HG02798 (cell line): ENCODE measurements around the gene TUSC7.

ENCODE experiments used
- ATAC-seq: cut with Tn5 transposase; IDR thresholded peaks from one replicate; pipeline ENCODE4 v1.9.1; 2021; ENCODE audit warnings: mild to moderate bottlenecking; ENCODE audit not compliant: unreplicated experiment, poor library complexity

TUSC7 gene

GRCh38 chr3:116709479-116709878, at the start of gene TUSC7:
TUSC7 (plus strand) TSS chr3:116709779.
- no peak for ATAC-seq

- no peak for ATAC-seq
Observed at GRCh38 chr3:116661196-116661595, 48.4 kb upstream of the TUSC7 start.

- no peak for ATAC-seq
Observed at GRCh38 chr3:116663161-116664110, 46.1 kb upstream of the TUSC7 start.

- no peak for ATAC-seq
Observed at GRCh38 chr3:116667324-116667723, 42.3 kb upstream of the TUSC7 start.

- no peak for ATAC-seq
Observed at GRCh38 chr3:116667791-116668190, 41.8 kb upstream of the TUSC7 start.

- no peak for ATAC-seq
Observed at GRCh38 chr3:116669576-116669975, 40.0 kb upstream of the TUSC7 start.

- no peak for ATAC-seq
Observed at GRCh38 chr3:116671151-116671550, 38.4 kb upstream of the TUSC7 start.

GRCh38 chr3:116678853-116679252, 30.7 kb upstream of the TUSC7 start:
- no peak for ATAC-seq

GRCh38 chr3:116691041-116691440, 18.5 kb upstream of the TUSC7 start:
- ATAC-seq: no peak

- no peak for ATAC-seq
Observed at GRCh38 chr3:116701070-116701469, 8.5 kb upstream of the TUSC7 start.

GRCh38 chr3:116702334-116702733, 7.2 kb upstream of the TUSC7 start:
- ATAC-seq: no peak

GRCh38 chr3:116707531-116707930, 2.0 kb upstream of the TUSC7 start:
- ATAC-seq: no peak

GRCh38 chr3:116716490-116716889, 6.9 kb downstream of the TUSC7 start:
- ATAC-seq: no peak

GRCh38 chr3:116717566-116717965, 8.0 kb downstream of the TUSC7 start:
- ATAC-seq: no peak

GRCh38 chr3:116728454-116728853, 18.9 kb downstream of the TUSC7 start:
- ATAC-seq: no peak

- ATAC-seq: no peak
Observed at GRCh38 chr3:116734243-116734642, 24.7 kb downstream of the TUSC7 start.

- no peak for ATAC-seq
Observed at GRCh38 chr3:116739678-116740077, 30.1 kb downstream of the TUSC7 start.

GRCh38 chr3:116740293-116740692, 30.7 kb downstream of the TUSC7 start:
- ATAC-seq: no peak

- no peak for ATAC-seq
Observed at GRCh38 chr3:116741467-116741866, 31.9 kb downstream of the TUSC7 start.

- ATAC-seq: no peak
Observed at GRCh38 chr3:116743062-116743461, 33.5 kb downstream of the TUSC7 start.

GRCh38 chr3:116749388-116749787, 39.8 kb downstream of the TUSC7 start:
- ATAC-seq: no peak

- no peak for ATAC-seq
Observed at GRCh38 chr3:116757315-116757714, 47.7 kb downstream of the TUSC7 start.
